Mesenchymal stem cell (in vitro differentiated cells and primary cell): ENCODE measurements around the gene SEMA4D.

Source experiments
- DNase-seq: peaks from one replicate; pipeline ENCODE4 v3.0.0-alpha.2; 2013
- H2AFZ ChIP-seq: one replicate; pipeline ENCODE4 v1.6.1; 2013; ENCODE audit warnings: low read depth, mild to moderate bottlenecking, control low read depth, inconsistent platforms, low read length, moderate library complexity
- H2AK5ac ChIP-seq: 2 replicates; pipeline ENCODE4 v1.6.1; 2013; ENCODE audit warnings: low read length, moderate library complexity, mild to moderate bottlenecking, inconsistent platforms; ENCODE audit not compliant: severe bottlenecking
- H2BK120ac ChIP-seq: one replicate; pipeline ENCODE4 v1.6.1; 2013; ENCODE audit warnings: low read depth, mild to moderate bottlenecking, inconsistent platforms, low read length, moderate library complexity
- H2BK12ac ChIP-seq, 2 experiments: one replicate each; pipeline ENCODE4 v1.6.1; 2013; ENCODE audit warnings: inconsistent platforms in 2 of 2, low read length in 2 of 2, mild to moderate bottlenecking in 2 of 2, moderate library complexity in 2 of 2, control low read depth in 1 of 2
- H2BK15ac ChIP-seq: one replicate; pipeline ENCODE4 v1.6.1; 2013; ENCODE audit warnings: mild to moderate bottlenecking, low read depth, inconsistent platforms; ENCODE audit not compliant: poor library complexity, severe bottlenecking
- H2BK5ac ChIP-seq: 2 replicates; pipeline ENCODE4 v1.6.1; 2013; ENCODE audit warnings: low read depth, mild to moderate bottlenecking, low read length, control low read depth, inconsistent platforms; ENCODE audit not compliant: poor library complexity, severe bottlenecking
- H3K14ac ChIP-seq, 2 experiments: one replicate each; pipeline ENCODE4 v1.6.1; 2013; ENCODE audit warnings: inconsistent platforms in 2 of 2, low read length in 2 of 2, control low read depth in 1 of 2, mild to moderate bottlenecking in 1 of 2, moderate library complexity in 1 of 2
- H3K18ac ChIP-seq, 2 experiments: one replicate each; pipeline ENCODE4 v1.6.1; 2013; ENCODE audit warnings: inconsistent platforms in 2 of 2, low read length in 2 of 2, control low read depth in 1 of 2, low read depth in 1 of 2, mild to moderate bottlenecking in 1 of 2
- H3K23ac ChIP-seq, 2 experiments: one replicate each; pipeline ENCODE4 v1.6.1; 2013; ENCODE audit warnings: inconsistent platforms in 2 of 2, low read length in 2 of 2, mild to moderate bottlenecking in 2 of 2, moderate library complexity in 2 of 2, control low read depth in 1 of 2
- H3K27ac ChIP-seq: 2 replicates; pipeline ENCODE4 v1.5.1; 2013; ENCODE audit warnings: mild to moderate bottlenecking, moderate library complexity, low read length, control low read depth, inconsistent platforms; ENCODE audit not compliant: poor library complexity, severe bottlenecking
- H3K27me3 ChIP-seq, 2 experiments: 2 replicates each; pipeline versions ENCODE4 v1.6.1 to v1.7.0; 2013; ENCODE audit warnings: low read length in 2 of 2, mild to moderate bottlenecking in 2 of 2, moderate library complexity in 2 of 2, control low read depth in 1 of 2, inconsistent platforms in 1 of 2; ENCODE audit not compliant: control insufficient read depth in 1 of 2, insufficient read depth in 1 of 2
- H3K36me3 ChIP-seq, 2 experiments: 2 replicates each; pipeline versions ENCODE4 v1.6.1 to v1.7.0; 2013; ENCODE audit warnings: low read length in 2 of 2, control low read depth in 1 of 2, inconsistent platforms in 1 of 2, low read depth in 1 of 2, mild to moderate bottlenecking in 1 of 2; ENCODE audit not compliant: insufficient read depth in 2 of 2, control insufficient read depth in 1 of 2
- H3K4ac ChIP-seq, 2 experiments: one replicate each; pipeline ENCODE4 v1.6.1; 2013; ENCODE audit warnings: inconsistent platforms in 2 of 2, low read length in 2 of 2, mild to moderate bottlenecking in 2 of 2, moderate library complexity in 2 of 2, control low read depth in 1 of 2, low read depth in 1 of 2
- H3K4me1 ChIP-seq: 2 replicates; pipeline ENCODE4 v1.6.1; 2013; ENCODE audit warnings: low read depth, low read length, control low read depth; ENCODE audit not compliant: control insufficient read depth, insufficient read depth
- H3K4me2 ChIP-seq: 2 replicates; pipeline ENCODE4 v1.6.1; 2013; ENCODE audit warnings: low read length, mild to moderate bottlenecking, inconsistent platforms; ENCODE audit not compliant: poor library complexity, severe bottlenecking
- H3K4me3 ChIP-seq, 2 experiments: 2 replicates each; pipeline versions ENCODE4 v1.5.1 to v1.7.0; 2013; ENCODE audit warnings: low read length in 2 of 2, mild to moderate bottlenecking in 2 of 2, control low read depth in 1 of 2, low read depth in 1 of 2; ENCODE audit not compliant: insufficient read depth in 1 of 2
- H3K79me1 ChIP-seq: replicated peaks from 2 replicates; pipeline ENCODE4 v1.6.1; 2013; ENCODE audit warnings: mild to moderate bottlenecking, control low read depth, low read length, inconsistent platforms; ENCODE audit not compliant: poor library complexity, severe bottlenecking
- H3K9ac ChIP-seq: 2 replicates; pipeline ENCODE4 v1.7.0; 2013; ENCODE audit warnings: mild to moderate bottlenecking, low read length, moderate library complexity
- H3K9me3 ChIP-seq: 2 replicates; pipeline ENCODE4 v1.7.0; 2013; ENCODE audit warnings: mild to moderate bottlenecking, low read length; ENCODE audit not compliant: control insufficient read depth
- H4K8ac ChIP-seq: one replicate; pipeline ENCODE4 v1.6.1; 2013; ENCODE audit warnings: inconsistent platforms, mild to moderate bottlenecking, low read length, moderate library complexity
- H4K91ac ChIP-seq: one replicate; pipeline ENCODE4 v1.6.1; 2013; ENCODE audit warnings: mild to moderate bottlenecking, low read length, inconsistent platforms
- WGBS: methylation state at CpG from one replicate; pipeline ENCODE4 v1.1.7; 2013; ENCODE audit warnings: mixed read lengths; 5-methylcytosine and 5-hydroxymethylcytosine counted together

The SEMA4D gene

DNA sequence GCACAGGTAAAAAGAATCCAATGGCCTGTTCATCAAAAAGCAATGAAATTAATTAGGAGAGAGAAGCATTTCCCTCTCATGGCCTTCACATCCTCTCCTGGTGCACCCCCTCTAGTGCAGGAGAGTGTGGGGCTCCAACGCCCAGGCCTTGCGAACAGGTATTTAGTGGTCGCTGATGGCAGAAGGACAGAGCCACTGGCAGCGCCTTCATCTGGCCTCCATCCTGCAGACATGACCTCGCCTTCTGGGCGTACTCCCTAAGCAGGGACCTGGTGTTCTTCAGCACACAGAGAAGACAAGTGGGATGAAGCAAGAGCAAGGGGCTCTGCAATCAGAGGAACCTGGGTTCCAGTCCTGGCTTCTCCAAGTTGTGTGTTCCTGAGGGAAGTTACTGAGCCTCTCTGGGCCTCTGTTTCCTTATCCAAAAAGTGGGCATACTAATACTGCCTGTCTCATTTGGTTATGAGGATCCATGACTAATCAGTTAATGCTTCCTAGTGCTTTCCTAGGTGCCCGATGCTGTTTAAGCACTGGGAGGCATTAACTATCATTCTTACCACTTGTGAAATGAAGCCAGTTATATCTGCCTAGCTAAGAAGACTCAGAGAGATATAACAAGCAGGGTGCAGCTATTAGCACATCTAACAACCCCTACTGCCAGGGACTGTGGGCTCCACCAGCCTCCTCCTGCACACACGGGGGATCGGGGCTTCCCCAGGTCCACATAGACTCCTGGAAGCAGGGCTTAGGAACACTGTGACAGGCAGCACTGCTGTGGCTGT is 77.3 kb downstream of the SEMA4D start:
- H3K9ac ChIP-seq, result no peak overlapping the region
- H4K8ac ChIP-seq, result no peak overlapping the region
- H3K18ac ChIP-seq, result no peak overlapping the region
- H2BK5ac ChIP-seq, result no peak overlapping the region
- WGBS, result 94% methylated on average over 9 of the region's 9 CpGs
- no peak overlapping the region for H3K4me3 ChIP-seq
- H2AFZ ChIP-seq, result no peak overlapping the region
- peaks cover 25% of the 10 kb centered on the region for H3K4me1 ChIP-seq
- H2BK120ac ChIP-seq, result no peak overlapping the region
- no peak overlapping the region for H3K4me2 ChIP-seq
- no peak overlapping the region for H3K4ac ChIP-seq
- no peak for DNase-seq
- no peaks in the 10 kb centered on the region for H3K9me3 ChIP-seq
- peaks cover 0 to 13% of the 10 kb centered on the region in 2 experiments for H3K36me3 ChIP-seq
- no peak overlapping the region for H3K14ac ChIP-seq
- no peak overlapping the region for H2AK5ac ChIP-seq
- H2BK15ac ChIP-seq, result no peak overlapping the region
- H3K27me3 ChIP-seq, result peaks cover 0 to 15% of the 10 kb centered on the region in 2 experiments
- peaks cover 34% of the 10 kb centered on the region for H3K79me1 ChIP-seq
- no peak overlapping the region for H2BK12ac ChIP-seq
- H3K23ac ChIP-seq, result no peak overlapping the region
- no peak overlapping the region for H4K91ac ChIP-seq
- H3K27ac ChIP-seq, result no peak overlapping the region

GRCh38 chr9:89419978-89420394 is 77.9 kb downstream of the SEMA4D start:
- H3K4ac ChIP-seq, result no peak overlapping the region
- H3K9me3 ChIP-seq, result no peaks in the 10 kb centered on the region
- H3K79me1 ChIP-seq, result peaks cover 31% of the 10 kb centered on the region
- no peak overlapping the region for H3K14ac ChIP-seq
- H2BK15ac ChIP-seq, result no peak overlapping the region
- H2AK5ac ChIP-seq, result no peak overlapping the region
- H3K4me1 ChIP-seq, result peaks cover 21% of the 10 kb centered on the region
- H3K9ac ChIP-seq, result no peak overlapping the region
- H2BK120ac ChIP-seq, result no peak overlapping the region
- peaks cover 0 to 13% of the 10 kb centered on the region in 2 experiments for H3K36me3 ChIP-seq
- no peak overlapping the region for H4K91ac ChIP-seq
- H3K18ac ChIP-seq, result no peak overlapping the region
- no peak overlapping the region for H3K4me2 ChIP-seq
- no peak overlapping the region for H3K4me3 ChIP-seq
- no peak overlapping the region for H3K23ac ChIP-seq
- no peak overlapping the region for H2AFZ ChIP-seq
- no peak for DNase-seq
- H4K8ac ChIP-seq, result no peak overlapping the region
- 92% methylated on average over 6 of the region's 6 CpGs for WGBS
- H3K27me3 ChIP-seq, result peaks cover 0 to 15% of the 10 kb centered on the region in 2 experiments
- no peak overlapping the region for H2BK12ac ChIP-seq
- H3K27ac ChIP-seq, result no peak overlapping the region
- H2BK5ac ChIP-seq, result no peak overlapping the region

GRCh38 chr9:89418882-89419640 is 78.9 kb downstream of the SEMA4D start:
- Histone ChIP-seq H2AFZ (no peak overlapping the region), H3K14ac (no peak overlapping the region), H3K79me1 (peaks cover 27% of the 10 kb centered on the region), H3K4me2 (no peak overlapping the region), H2BK5ac (no peak overlapping the region), H3K27ac (no peak overlapping the region), H2BK120ac (no peak overlapping the region), H3K4ac (no peak overlapping the region), H4K91ac (no peak overlapping the region), H3K27me3 (peaks cover 0 to 15% of the 10 kb centered on the region in 2 experiments), H2AK5ac (no peak overlapping the region), H3K23ac (no peak overlapping the region), H3K4me1 (peaks cover 24% of the 10 kb centered on the region), H2BK12ac (no peak overlapping the region), H2BK15ac (no peak overlapping the region), H3K9me3 (no peaks in the 10 kb centered on the region), H4K8ac (no peak overlapping the region), H3K4me3 (no peak overlapping the region), H3K18ac (no peak overlapping the region), H3K9ac (no peak overlapping the region), H3K36me3 (peaks cover 0 to 13% of the 10 kb centered on the region in 2 experiments)
- DNase-seq, result no peak
- WGBS, result 87% methylated on average over 21 of the region's 21 CpGs

GRCh38 chr9:89418474-89418845 is 79.5 kb downstream of the SEMA4D start:
- 96% methylated on average over 7 of the region's 9 CpGs for WGBS

More at GRCh38 chr9:89418474-89418845, 79.5 kb downstream of the SEMA4D start:
- no peak overlapping the region for H2BK12ac ChIP-seq
- no peak overlapping the region for H3K23ac ChIP-seq
- H4K91ac ChIP-seq, result no peak overlapping the region
- H3K27me3 ChIP-seq, result peaks cover 0 to 15% of the 10 kb centered on the region in 2 experiments
- no peak overlapping the region for H2AFZ ChIP-seq
- H3K9ac ChIP-seq, result no peak overlapping the region
- no peak overlapping the region for H3K4me3 ChIP-seq
- H2BK120ac ChIP-seq, result no peak overlapping the region
- DNase-seq, result no peak
- no peak overlapping the region for H2BK15ac ChIP-seq
- no peak overlapping the region for H3K18ac ChIP-seq
- no peak overlapping the region for H2BK5ac ChIP-seq
- H3K4me2 ChIP-seq, result no peak overlapping the region
- no peak overlapping the region for H3K4ac ChIP-seq
- no peak overlapping the region for H3K27ac ChIP-seq
- no peak overlapping the region for H3K14ac ChIP-seq
- peaks cover 29% of the 10 kb centered on the region for H3K4me1 ChIP-seq
- no peaks in the 10 kb centered on the region for H3K9me3 ChIP-seq
- H3K36me3 ChIP-seq, result peaks cover 0 to 13% of the 10 kb centered on the region in 2 experiments
- peaks cover 27% of the 10 kb centered on the region for H3K79me1 ChIP-seq
- no peak overlapping the region for H4K8ac ChIP-seq
- H2AK5ac ChIP-seq, result no peak overlapping the region
